ENCODE measurements around the gene TNFRSF14. TPM values are rescaled to one million over a fixed set of nuclear protein-coding genes. Genes with fewer than 3 reads are reported as not detected.
"Not testable (repeated sequence)": the region's sequence is repeated elsewhere in the genome, so short reads cannot be mapped to it uniquely, and the experiment has no call there.

TNFRSF14 gene
- total RNA-seq, 1 donor from 2014 or later = 6.5 TPM

GRCh38 chr1:2566101-2567045 is 10.2 kb downstream of the TNFRSF14 start:
- no peak overlapping the region for H3K4me3 Mint-ChIP-seq (ENCODE audit: unreplicated experiment)

GRCh38 chr1:2567083-2567679 is 11.0 kb downstream of the TNFRSF14 start:
- peaks cover 3% of the 10 kb centered on the region for H3K27me3 Mint-ChIP-seq (ENCODE audit: unreplicated experiment)
- H3K36me3 Mint-ChIP-seq (ENCODE audit: unreplicated experiment) = no peaks in the 10 kb centered on the region
- DNase-seq (ENCODE audit: extremely low spot score, unreplicated experiment) = no peak
- H3K4me3 Mint-ChIP-seq (ENCODE audit: unreplicated experiment) = no peak overlapping the region
- no peaks in the 10 kb centered on the region for H3K9me3 Mint-ChIP-seq (ENCODE audit: unreplicated experiment)
- H3K4me1 Mint-ChIP-seq (ENCODE audit: unreplicated experiment) = peaks cover 5% of the 10 kb centered on the region
- H3K27ac Mint-ChIP-seq (ENCODE audit: unreplicated experiment) = no peak overlapping the region
- TF ChIP-seq, protein P1, sequence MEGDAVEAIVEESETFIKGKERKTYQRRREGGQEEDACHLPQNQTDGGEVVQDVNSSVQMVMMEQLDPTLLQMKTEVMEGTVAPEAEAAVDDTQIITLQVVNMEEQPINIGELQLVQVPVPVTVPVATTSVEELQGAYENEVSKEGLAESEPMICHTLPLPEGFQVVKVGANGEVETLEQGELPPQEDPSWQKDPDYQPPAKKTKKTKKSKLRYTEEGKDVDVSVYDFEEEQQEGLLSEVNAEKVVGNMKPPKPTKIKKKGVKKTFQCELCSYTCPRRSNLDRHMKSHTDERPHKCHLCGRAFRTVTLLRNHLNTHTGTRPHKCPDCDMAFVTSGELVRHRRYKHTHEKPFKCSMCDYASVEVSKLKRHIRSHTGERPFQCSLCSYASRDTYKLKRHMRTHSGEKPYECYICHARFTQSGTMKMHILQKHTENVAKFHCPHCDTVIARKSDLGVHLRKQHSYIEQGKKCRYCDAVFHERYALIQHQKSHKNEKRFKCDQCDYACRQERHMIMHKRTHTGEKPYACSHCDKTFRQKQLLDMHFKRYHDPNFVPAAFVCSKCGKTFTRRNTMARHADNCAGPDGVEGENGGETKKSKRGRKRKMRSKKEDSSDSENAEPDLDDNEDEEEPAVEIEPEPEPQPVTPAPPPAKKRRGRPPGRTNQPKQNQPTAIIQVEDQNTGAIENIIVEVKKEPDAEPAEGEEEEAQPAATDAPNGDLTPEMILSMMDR (IDR thresholded peaks at IDR 0.05) = no peak

More at GRCh38 chr1:2566101-2567045, 10.2 kb downstream of the TNFRSF14 start:
- Mint-ChIP-seq H3K27me3 (ENCODE audit: unreplicated experiment) (peaks cover 3% of the 10 kb centered on the region), H3K9me3 (ENCODE audit: unreplicated experiment) (no peaks in the 10 kb centered on the region), H3K27ac (ENCODE audit: unreplicated experiment) (peak overlapping the region; percentile 31), H3K4me1 (ENCODE audit: unreplicated experiment) (peaks cover 5% of the 10 kb centered on the region), H3K36me3 (ENCODE audit: unreplicated experiment) (no peaks in the 10 kb centered on the region)
- TF ChIP-seq, protein P1 (IDR thresholded peaks at IDR 0.05) = no peak
- peak; percentile 83 for DNase-seq (ENCODE audit: extremely low spot score, unreplicated experiment)

GRCh38 chr1:2568187-2568816 is 12.1 kb downstream of the TNFRSF14 start:
- not testable (repeated sequence) for DNase-seq (ENCODE audit: extremely low spot score, unreplicated experiment); H3K4me1 Mint-ChIP-seq (ENCODE audit: unreplicated experiment); H3K27ac Mint-ChIP-seq (ENCODE audit: unreplicated experiment); H3K4me3 Mint-ChIP-seq (ENCODE audit: unreplicated experiment); H3K36me3 Mint-ChIP-seq (ENCODE audit: unreplicated experiment); H3K9me3 Mint-ChIP-seq (ENCODE audit: unreplicated experiment)
- H3K27me3 Mint-ChIP-seq (ENCODE audit: unreplicated experiment) = peaks cover 12% of the 10 kb centered on the region

- DNase-seq (ENCODE audit: extremely low spot score, unreplicated experiment) = no peak
- no peak overlapping the region for H3K4me3 Mint-ChIP-seq (ENCODE audit: unreplicated experiment)
- TF ChIP-seq, protein P1 (IDR thresholded peaks at IDR 0.05) = no peak
- peaks cover 12% of the 10 kb centered on the region for H3K9me3 Mint-ChIP-seq (ENCODE audit: unreplicated experiment)
- peaks cover 5% of the 10 kb centered on the region for H3K4me1 Mint-ChIP-seq (ENCODE audit: unreplicated experiment)
- H3K36me3 Mint-ChIP-seq (ENCODE audit: unreplicated experiment) = no peaks in the 10 kb centered on the region
- no peak overlapping the region for H3K27ac Mint-ChIP-seq (ENCODE audit: unreplicated experiment)
- H3K27me3 Mint-ChIP-seq (ENCODE audit: unreplicated experiment) = peaks cover 19% of the 10 kb centered on the region
These were observed 12.9 kb downstream of the TNFRSF14 start for GRCh38 chr1:2569060-2569459.

DNA sequence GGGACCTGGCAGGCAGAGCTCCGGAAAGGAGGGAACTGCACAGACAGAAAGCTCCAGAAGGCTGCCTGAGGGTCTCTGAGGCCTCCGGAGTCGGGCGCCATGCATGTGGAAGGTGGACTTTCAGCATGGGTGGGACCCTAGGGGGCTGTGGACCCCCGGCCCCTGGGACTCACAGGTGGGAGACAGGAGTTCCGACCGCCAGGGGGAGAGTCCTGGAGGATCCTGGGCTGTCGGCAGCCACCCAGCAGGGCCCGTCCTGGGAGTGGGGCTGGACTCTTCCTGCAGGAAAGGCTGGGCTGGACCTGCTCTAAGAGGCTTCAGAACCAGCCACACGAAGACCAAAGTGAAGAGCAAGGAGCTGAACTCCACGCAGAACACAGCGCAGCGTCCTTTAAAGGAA is 13.5 kb downstream of the TNFRSF14 start:
- not testable (repeated sequence) for H3K27ac Mint-ChIP-seq (ENCODE audit: unreplicated experiment); H3K36me3 Mint-ChIP-seq (ENCODE audit: unreplicated experiment); DNase-seq (ENCODE audit: extremely low spot score, unreplicated experiment); H3K4me1 Mint-ChIP-seq (ENCODE audit: unreplicated experiment); H3K4me3 Mint-ChIP-seq (ENCODE audit: unreplicated experiment)
- Mint-ChIP-seq H3K27me3 (ENCODE audit: unreplicated experiment) (peaks cover 22% of the 10 kb centered on the region), H3K9me3 (ENCODE audit: unreplicated experiment) (peaks cover 14% of the 10 kb centered on the region)
